GM19239 (cell line): ENCODE results near the gene C1orf50.
"Not testable (repeated sequence)": the region's sequence is repeated elsewhere in the genome, so short reads cannot be mapped to it uniquely, and the experiment has no call there.

Experiments used
- DNase-seq: peaks from one replicate; pipeline ENCODE4 v3.0.0; 2011; ENCODE audit warnings: low spot score; ENCODE audit not compliant: insufficient read length
- FAIRE-seq: peaks from 2 replicates; lab custom pipeline; 2011; peaks lifted over from hg19 to GRCh38; lab: Jason Lieb, UNC

Gene C1orf50

DNA sequence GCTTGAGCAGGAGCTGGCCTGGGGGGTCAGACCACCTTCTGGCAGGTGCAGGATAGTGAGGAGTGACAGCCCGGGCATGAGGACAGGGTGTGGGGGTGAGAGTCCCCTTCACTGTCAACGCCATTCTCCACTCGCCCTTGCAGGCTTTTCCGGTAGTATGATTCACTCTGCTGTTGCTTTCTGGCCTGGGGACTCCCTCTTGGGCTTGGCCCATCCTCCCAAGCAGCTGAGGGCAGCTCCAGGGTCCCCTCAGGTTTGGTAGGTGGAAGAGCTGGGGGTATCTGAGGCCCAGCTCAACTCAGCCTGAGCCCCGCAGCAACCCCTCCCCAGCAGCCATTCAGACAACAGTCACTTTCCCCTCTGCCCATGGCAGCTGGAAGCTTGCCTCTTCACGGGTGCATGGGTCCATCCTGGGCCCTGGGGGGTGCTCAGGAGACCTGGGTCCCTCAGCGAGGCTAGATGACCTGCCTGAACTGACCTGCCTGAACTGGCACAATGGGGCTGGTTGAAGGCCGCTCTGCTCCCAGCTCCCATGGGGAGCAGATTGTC is 28.3 kb upstream of the C1orf50 start:
- FAIRE-seq: no peak
- no peak for DNase-seq

DNA sequence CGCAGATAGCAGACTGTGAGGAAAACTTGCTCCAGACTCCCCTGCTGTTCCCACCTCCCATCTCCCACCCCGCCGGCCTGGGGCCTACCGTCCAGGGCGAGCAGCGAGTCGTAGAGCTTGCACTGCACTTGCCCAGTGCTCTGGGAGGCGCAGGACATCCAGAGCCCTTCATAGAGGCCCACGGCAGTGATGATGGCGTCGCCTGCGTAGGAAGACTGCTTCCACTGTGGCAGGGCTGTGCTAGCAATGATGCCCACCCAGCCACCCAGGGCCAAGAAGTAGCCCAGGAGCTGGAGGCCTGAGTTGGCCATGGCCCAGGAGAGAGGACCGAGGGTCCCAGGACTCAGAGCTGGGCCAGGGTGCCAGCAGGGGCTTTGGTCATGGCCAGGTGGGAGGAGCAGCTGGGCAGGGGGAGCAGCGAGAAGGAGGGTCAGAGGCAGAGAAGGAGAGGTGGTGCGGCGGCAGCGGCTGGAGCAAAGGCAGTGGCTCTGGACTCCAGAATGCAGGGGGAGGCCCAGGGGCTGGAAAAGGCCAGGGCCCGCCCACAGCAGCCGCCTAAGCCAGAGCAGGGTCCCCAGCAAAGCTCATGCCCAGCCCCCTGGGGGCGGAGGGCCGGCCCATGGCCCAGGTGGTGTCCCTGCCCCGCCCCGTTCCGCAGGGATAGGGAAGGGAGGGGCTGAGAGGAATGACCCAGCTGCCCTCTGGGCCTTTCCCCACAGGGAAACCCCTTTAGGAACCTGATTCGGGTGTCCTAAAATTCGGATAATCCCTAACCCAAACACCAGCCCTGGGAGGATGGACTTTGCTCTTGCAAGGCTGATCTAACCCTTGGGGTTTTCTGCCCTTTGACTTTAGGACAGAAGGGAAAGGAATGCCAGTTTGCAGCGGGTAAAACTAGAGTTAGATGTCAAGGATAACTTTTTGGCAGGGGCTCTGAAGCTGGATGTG is 27.0 kb upstream of the C1orf50 start, which contains the start of gene CLDN19:
Gene CLDN19 (minus strand): TSS at position 484 of the 948 bp plus-strand sequence. CDS start 173 bp downstream, at position 311.
- DNase-seq (no peak), FAIRE-seq (no peak)

DNA sequence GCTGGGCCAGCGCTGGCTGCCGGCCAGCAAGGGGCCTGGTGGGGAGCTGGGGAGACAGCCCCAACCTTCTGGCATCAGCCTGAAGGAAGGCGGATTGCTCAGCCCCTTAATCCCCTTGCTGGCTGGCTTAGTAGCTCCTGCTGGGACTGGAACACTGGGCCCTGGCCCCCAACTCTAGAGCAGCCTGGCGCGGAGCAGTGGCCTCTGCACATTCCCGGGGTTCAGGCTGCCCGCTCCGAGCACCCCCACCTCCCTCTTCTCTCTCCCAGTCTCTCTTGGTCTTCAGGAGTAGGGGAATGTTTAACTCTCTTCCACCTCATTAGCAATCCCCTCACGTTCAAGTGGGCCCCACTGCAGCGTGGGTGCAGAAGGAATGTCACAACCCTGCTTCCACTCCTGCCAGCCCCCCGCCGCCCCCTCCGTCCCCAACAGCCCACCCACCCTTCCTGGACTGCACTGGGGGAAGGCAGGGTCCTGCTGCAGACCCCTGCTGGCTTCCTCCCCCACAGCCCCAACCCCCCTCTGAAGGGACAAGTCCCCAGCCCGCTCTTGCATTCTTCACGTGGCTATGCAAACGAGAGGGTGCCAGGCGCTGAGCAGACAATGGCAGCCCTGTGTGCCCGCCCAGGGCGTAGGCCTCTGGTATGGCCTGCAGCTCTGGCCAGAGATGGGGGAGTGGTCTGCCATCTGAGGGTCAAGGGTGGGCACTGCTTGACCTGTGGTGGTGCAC is 26.0 kb upstream of the C1orf50 start:
- DNase-seq: no peak
- no peak for FAIRE-seq

DNA sequence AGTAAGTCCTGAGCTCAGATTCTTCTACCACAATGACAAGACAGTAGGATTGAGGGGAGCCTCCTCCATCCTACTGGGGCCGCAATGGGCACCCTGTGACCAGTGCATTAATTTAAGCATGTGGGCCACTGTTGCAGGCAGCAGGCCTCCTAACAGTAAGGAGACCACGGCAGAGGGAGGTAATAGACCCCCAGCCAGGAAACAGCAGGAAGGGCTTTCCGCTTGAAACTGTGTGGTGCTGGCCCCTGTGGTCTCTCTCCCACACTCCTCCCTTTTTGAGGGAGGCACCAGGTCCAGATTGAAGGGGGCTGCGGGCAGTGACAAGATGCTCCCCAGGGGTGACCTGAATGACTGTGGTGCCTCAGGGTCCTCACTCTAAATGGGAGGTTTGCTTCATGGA is 25.3 kb upstream of the C1orf50 start:
- no peak for DNase-seq
- no peak for FAIRE-seq

DNA sequence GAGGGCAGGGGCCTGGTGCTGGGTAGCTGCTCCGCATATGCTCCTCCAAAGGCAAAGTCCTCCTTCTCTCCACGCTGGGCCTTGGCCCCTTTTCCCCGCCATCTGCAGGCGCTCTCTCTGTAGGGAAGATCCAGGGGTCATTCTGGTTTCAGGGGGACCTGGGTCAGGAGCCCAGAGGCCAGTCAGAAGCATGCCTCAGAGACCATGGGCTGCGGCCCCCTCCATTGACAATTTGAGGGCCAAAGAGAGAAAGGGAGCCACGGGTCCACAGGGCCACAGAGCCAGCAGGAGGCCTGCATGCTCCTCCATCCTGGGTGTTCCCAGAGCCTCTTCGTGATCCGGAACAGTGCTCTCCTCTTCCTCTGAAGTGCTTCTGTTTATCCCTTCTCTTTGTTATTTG is 24.9 kb upstream of the C1orf50 start:
- no peak for DNase-seq
- FAIRE-seq: no peak

DNA sequence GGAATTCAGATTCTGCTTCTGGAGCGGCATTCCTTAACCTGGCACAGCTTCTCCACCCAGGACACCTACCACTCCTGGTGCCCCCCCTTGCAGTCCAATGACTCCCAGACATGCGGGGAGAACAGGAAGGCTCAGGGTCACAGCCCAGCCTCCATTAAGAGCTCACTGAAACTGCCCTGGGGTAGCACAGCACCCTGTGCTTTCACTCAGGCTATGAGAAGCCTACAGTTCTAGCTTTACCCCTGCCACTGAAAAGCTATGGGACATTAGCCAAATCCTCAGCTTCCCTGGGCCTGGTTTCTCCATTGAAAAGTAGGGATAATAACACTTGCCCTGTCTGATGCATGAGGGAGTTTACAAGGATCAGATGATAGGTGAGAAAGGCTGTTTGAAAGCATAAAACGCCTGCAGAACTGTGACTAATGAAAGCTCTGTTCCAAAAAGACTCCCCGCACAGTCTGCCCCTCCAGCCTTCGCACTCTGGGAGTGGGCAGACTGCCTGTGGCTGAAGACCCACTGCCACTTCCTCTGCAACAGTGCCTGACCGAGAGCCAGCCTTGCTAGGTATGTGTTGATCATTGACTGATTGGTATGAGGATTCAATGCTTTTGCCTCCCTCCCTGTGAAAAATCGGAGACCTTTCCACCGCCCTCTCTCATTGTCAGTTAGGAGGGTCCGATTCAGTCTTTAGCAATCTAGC is 24.3 kb upstream of the C1orf50 start:
- DNase-seq: no peak
- FAIRE-seq: no peak

DNA sequence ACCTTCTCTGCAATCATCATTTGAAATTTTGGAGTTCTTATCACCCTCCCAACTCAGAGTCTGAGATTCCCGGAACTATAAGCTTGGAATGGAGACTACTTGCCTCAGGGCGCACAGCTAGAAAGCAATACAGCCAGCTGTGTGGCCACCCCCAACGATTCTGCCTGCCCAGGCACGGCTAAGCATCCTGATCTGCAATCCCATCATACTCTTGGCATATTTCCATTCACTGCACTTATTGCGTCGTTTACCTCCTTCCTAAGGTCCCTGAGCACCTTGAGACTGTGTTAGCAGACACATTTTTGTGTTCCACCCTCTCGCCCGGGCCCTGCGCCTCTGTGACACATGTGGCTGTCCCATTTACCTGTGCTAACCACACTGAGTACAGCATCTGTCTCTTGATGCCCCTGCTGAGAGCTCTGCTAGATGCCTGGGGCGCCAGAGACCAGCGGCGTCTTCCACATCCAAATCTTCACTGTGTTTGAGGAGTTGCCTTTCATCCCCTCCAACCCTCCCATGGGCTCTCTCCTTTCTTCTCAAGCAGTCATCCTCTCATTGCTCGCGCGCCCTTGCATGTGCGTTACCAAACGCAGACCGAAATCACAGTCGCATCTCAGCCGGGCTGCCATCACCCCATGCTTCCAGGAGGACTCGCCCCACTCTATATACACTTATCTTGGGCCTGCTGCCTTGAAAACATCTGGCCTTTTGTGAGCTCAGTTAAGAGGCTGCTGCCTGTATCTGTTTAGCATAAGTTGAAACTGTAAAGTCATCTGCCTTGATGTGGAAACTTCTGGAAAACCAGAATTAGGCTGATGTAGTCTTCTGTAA is 23.5 kb upstream of the C1orf50 start:
- DNase-seq (no peak), FAIRE-seq (no peak)

DNA sequence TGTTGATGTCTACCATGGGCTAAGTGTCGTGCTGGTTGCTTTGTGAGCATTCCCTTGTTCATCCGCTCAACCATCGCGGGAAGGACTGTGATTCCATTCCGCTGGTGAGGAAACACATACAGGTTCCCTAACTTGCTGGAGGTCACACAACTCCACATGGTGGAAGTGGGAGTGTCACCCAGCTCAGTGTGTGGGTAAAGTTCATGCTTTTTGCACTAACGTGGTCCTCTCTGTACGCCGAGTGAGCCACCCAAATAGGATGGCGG is 23.0 kb upstream of the C1orf50 start:
- DNase-seq (no peak), FAIRE-seq (no peak)

DNA sequence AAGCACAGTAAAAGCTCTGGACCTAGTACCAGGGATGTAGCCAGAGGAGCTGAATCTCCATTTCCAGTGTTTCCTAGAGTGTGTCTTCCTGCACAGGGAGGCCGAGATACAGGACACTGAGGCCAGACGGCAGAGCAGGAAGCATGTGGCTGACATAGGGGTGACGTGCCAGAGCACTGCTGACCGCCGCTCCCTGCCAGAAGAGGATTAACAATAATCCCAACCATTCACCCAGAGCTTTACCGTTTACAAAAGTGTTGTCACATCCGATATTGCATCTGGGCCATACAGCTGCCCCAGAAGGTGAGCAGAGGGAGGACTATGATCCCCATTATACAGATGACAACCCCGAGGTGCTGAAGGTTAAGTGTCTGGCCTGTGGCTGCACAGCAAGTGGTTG is 21.2 kb upstream of the C1orf50 start:
- DNase-seq: no peak
- no peak for FAIRE-seq

DNA sequence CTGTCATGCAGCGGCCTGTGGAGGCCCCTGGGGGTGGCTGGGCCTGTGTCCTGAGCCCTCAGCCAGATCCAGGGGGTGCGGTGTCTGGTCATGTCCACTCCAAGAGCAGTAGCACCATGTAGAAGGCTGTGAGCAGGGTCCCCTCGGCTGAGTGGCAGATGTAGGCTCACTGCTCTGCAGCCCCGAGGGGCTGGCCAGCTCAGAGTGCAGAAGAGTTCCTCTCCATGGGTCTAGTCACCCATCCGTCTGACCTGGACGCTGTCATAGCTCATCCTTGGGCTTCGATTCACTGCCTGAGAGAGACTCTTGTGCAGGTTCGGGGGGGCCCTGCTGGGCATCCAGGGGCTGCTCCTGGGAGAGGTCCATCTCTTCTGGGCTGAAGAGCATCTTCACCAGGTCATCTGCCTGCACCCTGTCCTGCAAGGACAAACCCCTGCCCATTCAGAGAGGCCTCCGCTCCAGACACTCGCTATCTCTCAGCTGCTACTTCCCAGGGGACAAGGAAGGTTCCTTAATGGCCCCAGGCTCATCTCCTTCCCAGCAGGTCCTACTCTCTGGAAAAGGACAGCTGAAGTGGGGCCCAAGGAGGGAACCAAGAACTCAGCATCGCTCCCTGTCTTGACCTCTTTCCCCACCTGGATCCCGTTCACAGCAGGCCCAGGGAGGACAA is 20.5 kb upstream of the C1orf50 start:
- FAIRE-seq (no peak), DNase-seq (no peak)

DNA sequence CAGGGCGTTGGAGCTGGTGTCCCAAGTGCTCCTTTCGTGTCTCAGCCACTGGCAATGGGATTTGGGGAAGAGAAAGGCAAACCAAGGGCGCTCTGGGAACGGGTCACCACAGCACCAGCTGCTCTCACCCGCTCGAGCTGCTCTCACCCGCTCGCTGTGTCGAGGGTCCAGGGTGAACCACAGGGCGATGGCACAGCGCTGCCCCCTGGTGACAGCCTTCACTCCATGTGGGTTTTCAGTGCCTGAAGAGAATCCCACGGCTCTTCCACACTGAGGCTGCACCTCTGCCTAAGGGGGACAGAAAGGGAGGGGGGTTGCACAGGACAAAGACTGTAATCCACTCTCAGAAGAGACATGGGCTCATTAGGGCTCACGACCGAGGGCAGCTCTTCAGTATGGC is 19.9 kb upstream of the C1orf50 start:
- FAIRE-seq (no peak), DNase-seq (peak; percentile 56)

DNA sequence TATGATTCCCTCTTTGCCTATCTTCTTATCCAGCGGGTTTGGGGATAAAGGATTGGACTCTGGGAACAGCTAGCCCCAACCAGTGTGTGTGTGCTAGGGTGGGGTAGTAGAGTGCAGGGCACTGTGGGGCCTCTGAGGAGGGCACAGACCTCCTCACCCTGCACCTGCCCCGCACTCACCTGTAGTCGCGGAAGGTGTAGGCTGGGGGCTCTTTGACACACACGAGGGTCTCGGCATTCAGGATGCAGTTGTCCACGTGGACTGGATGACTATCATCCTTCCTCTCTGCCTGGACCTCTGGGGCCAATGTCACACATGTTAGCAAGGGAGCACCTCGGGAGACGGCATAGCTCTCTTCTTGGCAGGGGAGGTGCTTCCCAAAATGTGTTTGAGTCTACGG is 19.0 kb upstream of the C1orf50 start:
- FAIRE-seq (no peak), DNase-seq (no peak)

DNA sequence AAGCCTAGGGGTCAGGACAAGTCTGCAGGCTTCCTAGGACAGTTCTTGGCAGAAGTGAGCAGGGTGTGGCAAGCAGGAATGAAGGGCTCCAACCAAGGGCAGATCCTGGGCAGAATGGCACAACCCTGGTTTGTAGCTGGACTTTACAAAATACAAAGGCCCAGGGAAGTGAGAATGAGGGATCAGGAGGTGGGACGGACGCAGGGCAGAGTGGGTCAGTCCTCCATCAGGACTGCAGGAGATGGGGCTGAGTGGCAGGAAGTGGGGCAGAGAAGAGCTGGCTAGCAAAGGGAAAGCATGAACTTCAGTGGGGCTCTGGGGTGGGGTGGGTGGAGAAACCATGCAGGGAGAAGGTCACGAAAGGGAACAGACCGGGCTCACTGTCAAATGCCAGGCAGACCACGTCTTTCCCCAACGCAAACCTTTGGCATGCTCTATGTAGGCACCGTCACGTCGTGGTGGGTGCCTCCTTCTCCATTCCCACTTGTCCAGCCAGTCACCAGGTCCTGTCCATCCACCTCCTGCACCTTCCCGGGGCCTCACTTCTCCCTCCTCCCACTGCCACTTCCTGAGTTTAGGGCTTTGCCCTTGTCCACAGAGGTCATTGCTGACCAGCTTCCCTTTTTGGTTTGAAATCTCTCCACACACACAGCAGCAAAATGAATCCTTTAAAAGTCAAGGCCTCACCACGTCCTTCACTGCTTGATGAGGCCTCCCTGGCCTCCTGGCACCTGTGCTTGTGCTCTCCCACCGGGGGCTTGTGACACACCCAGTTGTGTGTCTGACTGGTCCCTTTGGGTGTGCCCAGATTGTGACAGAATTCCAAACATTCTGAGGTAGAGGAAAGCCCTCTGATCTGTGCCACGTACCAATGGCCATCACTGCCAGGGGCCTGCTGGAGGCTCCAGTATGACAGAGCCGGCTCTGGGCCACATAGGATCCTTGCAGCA is 18.3 kb upstream of the C1orf50 start:
- DNase-seq (no peak), FAIRE-seq (no peak)

DNA sequence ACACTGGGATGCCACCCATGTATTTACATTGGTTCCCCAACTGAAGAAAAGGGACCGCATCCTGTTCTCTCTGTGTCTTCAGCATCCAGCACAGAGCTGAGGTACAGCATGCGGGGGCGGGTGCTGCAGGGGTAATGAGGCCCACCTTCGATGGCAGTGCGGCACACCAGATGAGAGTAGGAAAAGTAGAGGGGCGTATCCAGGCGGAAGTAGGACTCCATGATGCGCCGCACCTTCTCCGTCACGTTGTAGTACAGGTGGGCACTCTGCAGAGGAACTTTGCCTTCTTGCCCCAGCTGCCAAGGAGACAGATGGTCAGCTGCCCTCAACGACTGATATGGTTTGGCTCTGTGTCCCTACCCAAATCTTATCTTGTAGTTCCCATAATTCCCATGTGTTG is 17.0 kb upstream of the C1orf50 start:
- DNase-seq: no peak
- FAIRE-seq: no peak

DNA sequence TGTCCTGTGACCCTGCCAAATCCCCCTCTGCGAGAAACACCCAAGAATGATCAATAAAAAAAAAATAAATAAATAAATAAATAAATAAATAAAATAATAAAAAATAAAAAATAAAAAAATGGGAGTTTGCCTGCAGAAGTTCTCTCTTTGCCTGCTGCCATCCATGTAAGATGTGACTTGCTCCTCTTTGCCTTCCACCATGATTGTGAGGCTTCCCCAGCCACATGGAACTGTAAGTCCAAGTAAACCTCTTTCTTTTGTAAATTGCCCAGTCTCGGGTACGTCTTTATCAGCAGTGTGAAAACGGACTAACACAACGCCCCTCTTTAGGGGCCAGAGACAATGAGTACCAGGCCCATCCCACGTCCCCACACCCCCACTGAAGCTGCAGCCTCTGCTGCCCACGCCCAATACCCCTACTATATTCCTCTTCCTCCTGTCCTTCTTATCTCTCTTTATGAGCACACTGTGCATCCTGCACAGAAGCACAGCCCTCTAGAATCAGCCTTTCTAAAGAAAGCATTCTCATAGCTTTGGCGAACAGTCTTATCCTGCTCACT is 15.5 kb upstream of the C1orf50 start:
- not testable (repeated sequence) for DNase-seq, FAIRE-seq

DNA sequence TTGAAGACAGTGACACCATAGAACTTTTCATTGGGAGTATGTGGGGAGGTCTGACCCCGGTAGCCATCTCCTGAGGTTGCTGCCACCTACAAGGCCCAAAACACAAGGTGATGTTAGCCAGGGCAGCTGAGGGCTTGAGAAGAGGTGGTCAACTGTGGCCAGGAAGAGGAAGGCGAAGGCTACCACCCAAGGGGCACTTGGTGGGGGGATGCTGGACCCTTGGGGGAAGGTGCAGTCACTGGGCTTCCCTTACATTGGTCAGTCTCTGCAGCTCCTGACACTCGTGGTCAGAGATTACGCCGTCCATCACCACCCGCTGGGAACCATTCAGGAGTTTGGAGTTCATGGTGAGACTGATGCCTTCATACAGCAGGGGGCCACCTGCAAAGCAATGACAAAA is 14.8 kb upstream of the C1orf50 start:
- DNase-seq: no peak
- FAIRE-seq: no peak

DNA sequence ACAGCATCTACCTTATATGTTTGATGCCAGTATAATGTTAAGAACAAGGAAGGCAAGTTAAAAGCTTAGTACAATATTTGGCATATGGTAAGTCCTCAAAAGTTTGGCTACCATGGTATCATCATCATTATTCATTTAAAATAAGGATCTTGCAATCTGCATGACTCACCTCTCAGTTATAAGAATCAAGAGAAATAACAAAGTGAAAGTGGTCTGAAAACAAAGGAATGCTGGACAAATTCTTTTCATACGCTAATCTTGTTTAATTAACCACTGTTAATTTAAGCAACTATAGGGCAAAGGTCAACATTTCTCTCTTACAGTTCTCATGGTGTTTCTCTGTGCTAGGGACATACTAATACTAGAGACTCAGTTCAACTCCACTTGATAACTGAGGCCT is 14.0 kb upstream of the C1orf50 start:
- DNase-seq: no peak
- FAIRE-seq: no peak
